Left lung (tissue), 10 donors: ENCODE data around the gene GABRR3. TPM values are rescaled to one million over a fixed set of nuclear protein-coding genes. Genes with fewer than 3 reads are reported as not detected.
A peak's percentile ranks its signal among the peaks of the same experiment; 100 is the strongest.

Source experiments
- ATAC-seq: fragments of 200-7000 bp; cut with Tn5 transposase; one replicate; pipeline ENCODE4 v1.9.1; 2020; ENCODE audit warnings: moderate library complexity
- DNase-seq, 4 donors: peaks; one replicate each; pipeline ENCODE4 v3.0.0-alpha.2; 2013 to 2020
- H3K27ac ChIP-seq, 2 donors: fragments of 200-600 bp; sonication (generic) in 1 of 2; one replicate each; pipeline versions ENCODE4 v1.5.0 to v1.8.0; 2020 to 2021
- H3K27me3 ChIP-seq, 2 donors: fragments of 200-600 bp; sonication (generic) in 1 of 2; one replicate each; pipeline versions ENCODE4 v1.5.0 to v1.8.0; 2020 to 2021
- H3K36me3 ChIP-seq, 2 donors: fragments of 200-600 bp; sonication (generic) in 1 of 2; one replicate each; pipeline versions ENCODE4 v1.5.0 to v1.8.0; 2020 to 2021
- H3K4me1 ChIP-seq, 2 donors: fragments of 200-600 bp; one replicate each; pipeline ENCODE4 v1.8.0; 2021
- H3K4me3 ChIP-seq, 2 donors: fragments of 200-600 bp; sonication (generic) in 1 of 2; one replicate each; pipeline versions ENCODE4 v1.5.0 to v1.8.0; 2020 to 2021; ENCODE audit warnings: mild to moderate bottlenecking in 1 of 2
- H3K9me3 ChIP-seq, 2 donors: fragments of 200-600 bp; sonication (generic) in 1 of 2; one replicate each; pipeline versions ENCODE4 v1.5.0 to v1.8.0; 2020 to 2021
- intact Hi-C, 2 donors: fragments of 100-400 bp; cut with DNase I; formaldehyde crosslinking; loops; one replicate each; pipeline versions ENCODE4 v1.11.2 to v1.14.2; 2022
- polyA plus RNA-seq, 6 donors: library from polyadenylated mRNA; unstranded; fragments of 120-200 nt; gene quantifications; one replicate each; pipeline ENCODE4 v1.2.1, GENCODE V29; 2013; ENCODE audit not compliant: insufficient read length in 6 of 6
- total RNA-seq, 2 donors: library from RNA; stranded (reverse); fragmentation: NEBNext Ultra II Directional; extraction: Animal tissue kit (Norgen Biotek cat#: 25700); gene quantifications; one replicate each; pipeline ENCODE4 v1.2.1, GENCODE V29; 2021
- TF ChIP-seq, protein P1 (sequence below), 2 donors: fragments of 200-600 bp; sonication (generic) in 1 of 2; IDR thresholded peaks; one replicate each; pipeline versions ENCODE4 v1.5.0 to v1.8.0; 2021; ENCODE audit warnings: antibody characterized with exemption in 2 of 2
- donor health status: DM: no; HTN: yes; CAD: no.
- donor health status: DM: no; HTN: no; CAD: no.

GABRR3 gene
- total and polyA plus RNA-seq, 8 donors, result 0.10 TPM; not detected in 7

DNA sequence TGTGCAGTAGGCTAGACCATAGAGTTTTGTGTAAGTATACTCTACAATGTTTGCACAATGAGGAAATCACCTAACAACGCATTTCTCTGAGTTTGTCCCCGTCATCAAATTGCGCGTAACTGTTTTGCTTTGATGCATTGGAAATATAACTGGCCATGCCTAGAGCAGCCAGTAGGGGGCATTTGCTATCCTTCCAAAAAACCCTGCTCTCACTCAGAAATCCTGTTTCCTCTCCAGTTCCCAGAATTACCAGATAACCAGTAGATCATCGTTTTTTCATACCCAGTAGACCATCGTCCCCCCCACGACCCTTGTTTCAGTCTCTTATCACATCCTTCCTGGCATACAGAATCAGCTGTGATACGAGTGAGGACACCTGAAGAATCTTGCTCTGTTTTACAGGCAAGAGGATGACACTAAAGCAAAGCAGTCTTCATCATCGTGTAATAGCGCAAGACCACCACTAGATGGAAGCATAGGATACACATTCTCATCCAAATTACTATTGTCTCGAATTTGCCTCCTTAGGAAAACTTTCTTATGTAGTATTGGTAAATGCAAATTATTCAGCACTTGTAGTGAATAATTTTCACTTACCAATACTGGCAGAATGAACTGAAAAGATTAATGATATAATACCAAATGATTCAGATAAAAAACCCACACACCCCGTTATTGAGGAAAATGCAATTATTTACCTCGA lies 4.4 kb upstream of the GABRR3 start:
- Histone ChIP-seq H3K36me3 (no peaks in the 10 kb centered on the region), H3K4me1 (no peaks in the 10 kb centered on the region), H3K9me3 (peaks cover 0 to 5% of the 10 kb centered on the region in 2 donors), H3K4me3 (peak overlapping the region in 1 of 2 donors; percentile 17), H3K27me3 (peaks cover 0 to 28% of the 10 kb centered on the region in 2 donors), H3K27ac (no peak overlapping the region)
- intact Hi-C loops, result loop anchor here in 1 of 2 donors (2.0 kb wide), 1 partner anchor 289 kb away; no protein-coding TSS in a partner anchor
- peak; percentile 100 for ATAC-seq
- TF ChIP-seq, protein P1, sequence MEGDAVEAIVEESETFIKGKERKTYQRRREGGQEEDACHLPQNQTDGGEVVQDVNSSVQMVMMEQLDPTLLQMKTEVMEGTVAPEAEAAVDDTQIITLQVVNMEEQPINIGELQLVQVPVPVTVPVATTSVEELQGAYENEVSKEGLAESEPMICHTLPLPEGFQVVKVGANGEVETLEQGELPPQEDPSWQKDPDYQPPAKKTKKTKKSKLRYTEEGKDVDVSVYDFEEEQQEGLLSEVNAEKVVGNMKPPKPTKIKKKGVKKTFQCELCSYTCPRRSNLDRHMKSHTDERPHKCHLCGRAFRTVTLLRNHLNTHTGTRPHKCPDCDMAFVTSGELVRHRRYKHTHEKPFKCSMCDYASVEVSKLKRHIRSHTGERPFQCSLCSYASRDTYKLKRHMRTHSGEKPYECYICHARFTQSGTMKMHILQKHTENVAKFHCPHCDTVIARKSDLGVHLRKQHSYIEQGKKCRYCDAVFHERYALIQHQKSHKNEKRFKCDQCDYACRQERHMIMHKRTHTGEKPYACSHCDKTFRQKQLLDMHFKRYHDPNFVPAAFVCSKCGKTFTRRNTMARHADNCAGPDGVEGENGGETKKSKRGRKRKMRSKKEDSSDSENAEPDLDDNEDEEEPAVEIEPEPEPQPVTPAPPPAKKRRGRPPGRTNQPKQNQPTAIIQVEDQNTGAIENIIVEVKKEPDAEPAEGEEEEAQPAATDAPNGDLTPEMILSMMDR (IDR thresholded peaks at IDR 0.05), result peak; percentile 85 to 88
- peak in 2 of 4 donors; percentile 81 to 83 for DNase-seq

DNA sequence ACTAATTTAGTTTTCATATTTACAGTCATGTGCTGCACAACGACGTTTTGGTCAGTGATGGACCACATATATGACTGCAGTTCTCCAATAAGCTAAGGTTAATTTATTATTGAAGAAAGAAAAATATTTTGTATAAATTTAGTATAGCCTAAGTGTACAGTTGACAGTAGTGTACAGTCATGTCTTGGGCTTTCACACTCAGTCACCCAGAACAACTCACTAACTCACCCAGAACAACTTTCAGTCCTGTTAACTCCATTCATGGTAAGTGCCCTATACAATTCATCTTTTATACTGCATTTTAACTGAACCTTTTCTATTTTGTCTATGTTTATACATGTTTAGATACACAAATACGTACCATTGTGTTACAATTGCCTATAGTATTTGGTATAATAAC lies 3.8 kb upstream of the GABRR3 start:
- intact Hi-C loops, result no loop called here
- no peak for DNase-seq
- H3K27me3 ChIP-seq, result peaks cover 0 to 28% of the 10 kb centered on the region in 2 donors
- TF ChIP-seq, protein P1 (IDR thresholded peaks at IDR 0.05), result no peak
- no peaks in the 10 kb centered on the region for H3K4me1 ChIP-seq
- no peak for ATAC-seq
- H3K9me3 ChIP-seq, result peaks cover 0 to 5% of the 10 kb centered on the region in 2 donors
- no peak overlapping the region for H3K27ac ChIP-seq
- no peaks in the 10 kb centered on the region for H3K36me3 ChIP-seq
- H3K4me3 ChIP-seq, result no peak overlapping the region

DNA sequence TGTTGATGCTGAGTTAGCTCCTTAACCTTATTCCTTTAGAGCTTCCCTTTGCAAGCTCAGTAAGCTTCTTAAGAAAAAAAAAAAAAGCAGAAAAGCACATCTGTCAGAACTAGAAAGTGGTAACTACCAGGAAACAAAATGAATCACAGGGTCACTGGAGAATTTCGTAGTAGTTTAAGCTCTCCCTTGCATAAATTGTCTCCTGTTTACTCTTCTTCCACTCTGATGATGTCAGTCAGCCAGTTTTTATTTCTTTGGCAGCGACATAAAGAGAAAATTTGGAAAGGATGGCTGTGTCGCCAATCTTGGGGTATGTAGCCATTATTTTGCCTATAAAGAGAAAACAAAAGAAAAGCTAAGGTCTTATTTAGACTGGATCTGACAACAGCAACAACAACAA lies 3.2 kb upstream of the GABRR3 start:
- no peak for ATAC-seq
- no peaks in the 10 kb centered on the region for H3K36me3 ChIP-seq

DNA sequence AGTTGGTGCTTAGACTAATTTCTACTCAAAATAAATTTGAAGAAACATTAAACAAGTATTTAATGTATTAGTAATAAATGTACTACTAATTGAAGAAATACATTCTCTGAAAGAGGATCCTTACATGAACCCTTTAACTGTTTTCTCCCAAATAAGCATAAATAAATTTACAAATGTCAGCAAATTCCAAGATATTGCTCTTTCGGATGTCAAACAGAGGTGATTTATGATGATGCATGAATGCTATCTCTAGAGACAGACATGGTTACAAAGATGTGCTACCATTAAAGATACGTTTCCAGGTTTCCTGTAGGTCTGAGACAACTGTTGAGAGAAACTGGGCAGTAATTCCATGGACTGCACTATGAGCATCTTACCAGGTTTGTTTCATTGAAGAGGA lies 629 bp downstream of the GABRR3 start:
- Histone ChIP-seq H3K36me3 (no peaks in the 10 kb centered on the region), H3K4me3 (no peak overlapping the region), H3K27me3 (peaks cover 0 to 28% of the 10 kb centered on the region in 2 donors), H3K9me3 (no peaks in the 10 kb centered on the region), H3K27ac (no peak overlapping the region), H3K4me1 (no peaks in the 10 kb centered on the region)
- intact Hi-C loops, result no loop called here
- ATAC-seq (no peak), DNase-seq (no peak)
- TF ChIP-seq, protein P1 (IDR thresholded peaks at IDR 0.05), result no peak

More for the DNA sequence above, 3.2 kb upstream of the GABRR3 start:
- no peak overlapping the region for H3K27ac ChIP-seq
- no peaks in the 10 kb centered on the region for H3K4me1 ChIP-seq
- H3K4me3 ChIP-seq, result no peak overlapping the region
- intact Hi-C loops, result no loop called here
- TF ChIP-seq, protein P1 (IDR thresholded peaks at IDR 0.05), result no peak
- DNase-seq, result no peak
- H3K9me3 ChIP-seq, result peaks cover 0 to 5% of the 10 kb centered on the region in 2 donors
- peaks cover 0 to 28% of the 10 kb centered on the region in 2 donors for H3K27me3 ChIP-seq

DNA sequence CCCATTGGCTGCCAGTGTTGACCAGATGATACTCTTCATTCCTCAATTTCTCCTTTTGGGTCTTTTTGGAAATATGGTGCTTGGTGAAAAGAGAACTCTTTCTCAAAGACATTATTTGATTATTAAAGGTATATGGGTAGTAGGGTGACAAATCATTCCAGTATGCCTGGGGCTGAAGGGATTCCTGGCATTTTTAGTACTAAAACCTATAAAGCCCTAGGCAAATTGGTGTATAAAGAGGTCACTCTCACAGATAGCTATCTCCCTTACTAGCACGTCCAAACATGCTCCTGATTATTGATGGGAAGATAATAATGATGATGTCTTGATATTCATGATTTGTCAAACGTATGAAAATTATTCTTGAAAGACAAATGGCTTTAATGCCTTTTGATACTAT lies 1.1 kb downstream of the GABRR3 start:
- TF ChIP-seq, protein P1 (IDR thresholded peaks at IDR 0.05), result no peak
- H3K27ac ChIP-seq, result no peak overlapping the region
- H3K36me3 ChIP-seq, result no peaks in the 10 kb centered on the region
- DNase-seq, result no peak
- no peak for ATAC-seq
- H3K4me1 ChIP-seq, result no peaks in the 10 kb centered on the region
- H3K9me3 ChIP-seq, result no peaks in the 10 kb centered on the region
- H3K27me3 ChIP-seq, result peaks cover 0 to 28% of the 10 kb centered on the region in 2 donors
- intact Hi-C loops, result no loop called here
- no peak overlapping the region for H3K4me3 ChIP-seq
